WTC11 (cell line): ENCODE results near the gene FHIT.

ENCODE experiments used
- ATF1 ChIP-seq: sonication (generic); formaldehyde crosslinking; IDR thresholded peaks from 2 replicates; pipeline ENCODE4 v1.8.1; 2023; ENCODE audit warnings: mild to moderate bottlenecking, moderate library complexity, missing genetic modification reagents
- KAT7 ChIP-seq: sonication (generic); formaldehyde crosslinking; IDR thresholded peaks from 2 replicates; pipeline ENCODE4 v1.8.1; 2023; ENCODE audit warnings: missing genetic modification reagents, mild to moderate bottlenecking, borderline replicate concordance
- TF ChIP-seq, protein P1 (sequence below): sonication (generic); formaldehyde crosslinking; IDR thresholded peaks from 2 replicates; pipeline ENCODE4 v1.8.1; 2022; ENCODE audit warnings: mild to moderate bottlenecking, missing genetic modification reagents, moderate library complexity, borderline replicate concordance
- TF ChIP-seq, protein P2 (sequence below): sonication (generic); formaldehyde crosslinking; conservative IDR thresholded peaks from 2 replicates; pipeline ENCODE4 v1.8.1; 2023; ENCODE audit warnings: mild to moderate bottlenecking, low read depth, missing genetic modification reagents, moderate library complexity
- TF ChIP-seq, protein P3 (sequence below): sonication (generic); formaldehyde crosslinking; IDR thresholded peaks from 2 replicates; pipeline ENCODE4 v1.8.0; 2022; ENCODE audit warnings: mild to moderate bottlenecking, missing genetic modification reagents
- TF ChIP-seq, protein P4 (sequence below): fragments of 200-600 bp; IDR thresholded peaks from 2 replicates; pipeline ENCODE4 v1.8.0; 2022; ENCODE audit warnings: antibody characterized with exemption
- TF ChIP-seq, protein P5 (sequence below): sonication (generic); formaldehyde crosslinking; IDR thresholded peaks from 2 replicates; pipeline ENCODE4 v1.8.0; 2022; ENCODE audit warnings: mild to moderate bottlenecking, missing genetic modification reagents
- TF ChIP-seq, protein P6 (sequence below): sonication (generic); formaldehyde crosslinking; IDR thresholded peaks from 2 replicates; pipeline ENCODE4 v1.8.1; 2022; ENCODE audit warnings: low read depth, missing genetic modification reagents, borderline replicate concordance

DNA sequence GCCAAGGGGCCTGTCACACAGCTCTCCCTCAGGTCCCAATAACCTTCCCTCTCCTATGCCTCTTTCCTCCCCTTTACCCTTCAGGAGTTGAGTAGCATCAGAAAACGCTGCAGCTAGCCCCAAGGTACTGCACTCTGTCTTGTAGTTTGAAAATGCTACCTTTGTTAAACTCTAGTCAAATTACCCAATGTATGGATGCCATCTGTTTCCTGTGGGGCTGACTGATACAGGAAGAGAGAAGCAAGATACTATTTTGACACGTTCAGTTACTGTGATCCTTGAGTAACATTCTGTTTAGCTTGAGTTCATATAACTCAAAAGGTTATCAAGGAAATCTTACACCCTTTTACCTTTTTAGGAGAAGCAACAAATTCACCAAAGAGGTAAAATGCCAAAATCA is 493.1 kb downstream of the FHIT start:
- TF ChIP-seq, protein P1, sequence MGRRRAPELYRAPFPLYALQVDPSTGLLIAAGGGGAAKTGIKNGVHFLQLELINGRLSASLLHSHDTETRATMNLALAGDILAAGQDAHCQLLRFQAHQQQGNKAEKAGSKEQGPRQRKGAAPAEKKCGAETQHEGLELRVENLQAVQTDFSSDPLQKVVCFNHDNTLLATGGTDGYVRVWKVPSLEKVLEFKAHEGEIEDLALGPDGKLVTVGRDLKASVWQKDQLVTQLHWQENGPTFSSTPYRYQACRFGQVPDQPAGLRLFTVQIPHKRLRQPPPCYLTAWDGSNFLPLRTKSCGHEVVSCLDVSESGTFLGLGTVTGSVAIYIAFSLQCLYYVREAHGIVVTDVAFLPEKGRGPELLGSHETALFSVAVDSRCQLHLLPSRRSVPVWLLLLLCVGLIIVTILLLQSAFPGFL (CRISPR knock-in tag), result no peak
- TF ChIP-seq ATF1 (CRISPR knock-in tag), result no peak
- TF ChIP-seq KAT7 (CRISPR knock-in tag), result no peak
- TF ChIP-seq, protein P2, sequence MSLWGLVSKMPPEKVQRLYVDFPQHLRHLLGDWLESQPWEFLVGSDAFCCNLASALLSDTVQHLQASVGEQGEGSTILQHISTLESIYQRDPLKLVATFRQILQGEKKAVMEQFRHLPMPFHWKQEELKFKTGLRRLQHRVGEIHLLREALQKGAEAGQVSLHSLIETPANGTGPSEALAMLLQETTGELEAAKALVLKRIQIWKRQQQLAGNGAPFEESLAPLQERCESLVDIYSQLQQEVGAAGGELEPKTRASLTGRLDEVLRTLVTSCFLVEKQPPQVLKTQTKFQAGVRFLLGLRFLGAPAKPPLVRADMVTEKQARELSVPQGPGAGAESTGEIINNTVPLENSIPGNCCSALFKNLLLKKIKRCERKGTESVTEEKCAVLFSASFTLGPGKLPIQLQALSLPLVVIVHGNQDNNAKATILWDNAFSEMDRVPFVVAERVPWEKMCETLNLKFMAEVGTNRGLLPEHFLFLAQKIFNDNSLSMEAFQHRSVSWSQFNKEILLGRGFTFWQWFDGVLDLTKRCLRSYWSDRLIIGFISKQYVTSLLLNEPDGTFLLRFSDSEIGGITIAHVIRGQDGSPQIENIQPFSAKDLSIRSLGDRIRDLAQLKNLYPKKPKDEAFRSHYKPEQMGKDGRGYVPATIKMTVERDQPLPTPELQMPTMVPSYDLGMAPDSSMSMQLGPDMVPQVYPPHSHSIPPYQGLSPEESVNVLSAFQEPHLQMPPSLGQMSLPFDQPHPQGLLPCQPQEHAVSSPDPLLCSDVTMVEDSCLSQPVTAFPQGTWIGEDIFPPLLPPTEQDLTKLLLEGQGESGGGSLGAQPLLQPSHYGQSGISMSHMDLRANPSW (CRISPR knock-in tag), result no peak
- TF ChIP-seq, protein P3, sequence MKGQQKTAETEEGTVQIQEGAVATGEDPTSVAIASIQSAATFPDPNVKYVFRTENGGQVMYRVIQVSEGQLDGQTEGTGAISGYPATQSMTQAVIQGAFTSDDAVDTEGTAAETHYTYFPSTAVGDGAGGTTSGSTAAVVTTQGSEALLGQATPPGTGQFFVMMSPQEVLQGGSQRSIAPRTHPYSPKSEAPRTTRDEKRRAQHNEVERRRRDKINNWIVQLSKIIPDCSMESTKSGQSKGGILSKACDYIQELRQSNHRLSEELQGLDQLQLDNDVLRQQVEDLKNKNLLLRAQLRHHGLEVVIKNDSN (CRISPR knock-in tag), result no peak
- TF ChIP-seq, protein P4, sequence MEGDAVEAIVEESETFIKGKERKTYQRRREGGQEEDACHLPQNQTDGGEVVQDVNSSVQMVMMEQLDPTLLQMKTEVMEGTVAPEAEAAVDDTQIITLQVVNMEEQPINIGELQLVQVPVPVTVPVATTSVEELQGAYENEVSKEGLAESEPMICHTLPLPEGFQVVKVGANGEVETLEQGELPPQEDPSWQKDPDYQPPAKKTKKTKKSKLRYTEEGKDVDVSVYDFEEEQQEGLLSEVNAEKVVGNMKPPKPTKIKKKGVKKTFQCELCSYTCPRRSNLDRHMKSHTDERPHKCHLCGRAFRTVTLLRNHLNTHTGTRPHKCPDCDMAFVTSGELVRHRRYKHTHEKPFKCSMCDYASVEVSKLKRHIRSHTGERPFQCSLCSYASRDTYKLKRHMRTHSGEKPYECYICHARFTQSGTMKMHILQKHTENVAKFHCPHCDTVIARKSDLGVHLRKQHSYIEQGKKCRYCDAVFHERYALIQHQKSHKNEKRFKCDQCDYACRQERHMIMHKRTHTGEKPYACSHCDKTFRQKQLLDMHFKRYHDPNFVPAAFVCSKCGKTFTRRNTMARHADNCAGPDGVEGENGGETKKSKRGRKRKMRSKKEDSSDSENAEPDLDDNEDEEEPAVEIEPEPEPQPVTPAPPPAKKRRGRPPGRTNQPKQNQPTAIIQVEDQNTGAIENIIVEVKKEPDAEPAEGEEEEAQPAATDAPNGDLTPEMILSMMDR, result no peak
- TF ChIP-seq, protein P5, sequence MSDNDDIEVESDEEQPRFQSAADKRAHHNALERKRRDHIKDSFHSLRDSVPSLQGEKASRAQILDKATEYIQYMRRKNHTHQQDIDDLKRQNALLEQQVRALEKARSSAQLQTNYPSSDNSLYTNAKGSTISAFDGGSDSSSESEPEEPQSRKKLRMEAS, result no peak
- TF ChIP-seq, protein P6, sequence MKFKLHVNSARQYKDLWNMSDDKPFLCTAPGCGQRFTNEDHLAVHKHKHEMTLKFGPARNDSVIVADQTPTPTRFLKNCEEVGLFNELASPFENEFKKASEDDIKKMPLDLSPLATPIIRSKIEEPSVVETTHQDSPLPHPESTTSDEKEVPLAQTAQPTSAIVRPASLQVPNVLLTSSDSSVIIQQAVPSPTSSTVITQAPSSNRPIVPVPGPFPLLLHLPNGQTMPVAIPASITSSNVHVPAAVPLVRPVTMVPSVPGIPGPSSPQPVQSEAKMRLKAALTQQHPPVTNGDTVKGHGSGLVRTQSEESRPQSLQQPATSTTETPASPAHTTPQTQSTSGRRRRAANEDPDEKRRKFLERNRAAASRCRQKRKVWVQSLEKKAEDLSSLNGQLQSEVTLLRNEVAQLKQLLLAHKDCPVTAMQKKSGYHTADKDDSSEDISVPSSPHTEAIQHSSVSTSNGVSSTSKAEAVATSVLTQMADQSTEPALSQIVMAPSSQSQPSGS (CRISPR knock-in tag), result no peak
